GM12892 (cell line): ENCODE data around the gene CCDC106.

Experiments used
- DNase-seq: peaks from one replicate; pipeline ENCODE4 v3.0.0; 2011; ENCODE audit not compliant: insufficient read length
- FAIRE-seq: peaks from 2 replicates; lab custom pipeline; 2011; peaks lifted over from hg19 to GRCh38; lab: Jason Lieb, UNC
- POLR2A ChIP-seq: IDR thresholded peaks from 2 replicates; pipeline ENCODE4 v1.6.1; 2011; ENCODE audit warnings: low read depth, low read length, control low read depth
- POLR2AphosphoS5 ChIP-seq: IDR thresholded peaks from 2 replicates; pipeline ENCODE4 v1.6.1; 2011; ENCODE audit warnings: low read depth, low read length, control low read depth
- TAF1 ChIP-seq: IDR thresholded peaks from 2 replicates; pipeline ENCODE4 v1.6.1; 2011; ENCODE audit warnings: low read depth, mild to moderate bottlenecking, control low read depth, low read length, borderline replicate concordance

CCDC106 gene

DNA sequence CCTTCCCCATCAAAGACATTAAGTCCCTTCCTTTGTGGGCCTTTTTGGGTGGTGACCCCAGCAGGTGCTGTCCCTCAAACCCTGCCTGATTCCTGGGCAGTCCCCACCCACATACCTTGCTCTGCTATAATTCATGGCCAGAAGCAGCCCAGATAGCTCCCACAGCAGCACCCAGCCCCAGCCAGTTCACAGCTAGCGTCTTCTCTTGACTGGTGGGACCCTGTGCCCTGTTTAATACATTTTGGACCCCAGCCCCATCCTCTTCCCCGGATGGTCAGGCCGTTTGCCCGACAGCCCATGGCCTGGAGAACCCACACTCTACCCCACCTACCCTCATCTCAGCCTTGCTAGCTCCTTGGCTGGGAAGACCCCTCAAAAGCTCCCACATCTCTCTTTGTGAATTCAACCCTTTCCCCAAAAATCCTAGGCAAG lies 2.1 kb downstream of the CCDC106 start:
- FAIRE-seq (peak; percentile 44), DNase-seq (no peak)
- TF ChIP-seq POLR2AphosphoS5 (no peak), POLR2A (no peak), TAF1 (no peak)

DNA sequence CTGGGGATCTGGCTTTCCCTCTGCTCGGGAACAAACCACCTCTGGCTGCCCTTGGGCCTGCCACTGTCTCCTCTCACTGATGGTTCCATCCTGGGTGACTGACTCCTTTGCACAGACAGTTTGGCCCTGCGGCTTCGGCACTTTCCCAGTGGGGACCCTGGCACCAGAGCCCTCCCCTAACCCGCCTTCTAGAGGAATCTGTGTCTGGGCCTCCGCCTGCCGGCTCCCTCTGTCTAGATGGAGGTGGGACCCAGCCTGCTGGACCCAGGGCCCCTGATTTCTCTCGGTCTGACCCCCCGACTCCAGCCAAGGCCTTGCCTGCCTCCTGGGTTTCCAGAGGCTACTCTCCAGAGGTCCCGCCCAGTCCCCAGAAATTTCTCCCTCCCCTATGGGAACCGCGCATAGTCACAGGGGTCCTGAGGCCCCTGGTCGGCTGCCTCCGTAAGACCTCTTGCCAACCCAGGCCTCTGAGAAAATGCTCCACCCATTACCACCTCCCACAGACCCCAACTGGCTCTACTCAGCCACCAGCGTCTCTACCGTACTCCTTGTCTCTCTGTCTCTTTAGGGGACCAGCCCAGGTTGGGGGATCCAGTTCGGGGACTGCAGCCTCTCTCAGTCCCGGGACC lies 2.7 kb downstream of the CCDC106 start:
- DNase-seq (no peak), FAIRE-seq (no peak)
- TF ChIP-seq POLR2AphosphoS5 (no peak), TAF1 (no peak), POLR2A (no peak)

DNA sequence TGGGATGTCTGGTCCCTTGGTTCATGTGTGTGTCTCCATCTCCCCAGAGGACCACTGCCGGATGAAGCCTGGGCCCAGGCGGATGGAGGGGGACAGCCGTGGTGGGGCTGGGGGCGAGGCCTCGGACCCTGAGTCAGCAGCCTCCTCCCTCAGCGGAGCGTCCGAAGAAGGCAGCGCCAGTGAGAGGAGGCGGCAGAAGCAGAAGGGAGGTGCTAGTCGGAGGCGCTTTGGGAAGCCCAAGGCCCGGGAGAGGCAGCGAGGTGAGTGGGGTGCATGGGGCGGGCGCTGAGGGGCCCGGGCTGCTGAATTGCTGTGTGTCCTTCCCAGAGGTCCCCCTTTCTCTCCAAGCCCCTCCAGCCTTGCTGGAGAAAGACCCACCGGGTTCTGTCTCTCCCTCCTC lies 3.2 kb downstream of the CCDC106 start:
- no peak for TF ChIP-seq POLR2AphosphoS5
- TF ChIP-seq TAF1 = no peak
- TF ChIP-seq POLR2A = no peak
- FAIRE-seq (no peak), DNase-seq (no peak)

DNA sequence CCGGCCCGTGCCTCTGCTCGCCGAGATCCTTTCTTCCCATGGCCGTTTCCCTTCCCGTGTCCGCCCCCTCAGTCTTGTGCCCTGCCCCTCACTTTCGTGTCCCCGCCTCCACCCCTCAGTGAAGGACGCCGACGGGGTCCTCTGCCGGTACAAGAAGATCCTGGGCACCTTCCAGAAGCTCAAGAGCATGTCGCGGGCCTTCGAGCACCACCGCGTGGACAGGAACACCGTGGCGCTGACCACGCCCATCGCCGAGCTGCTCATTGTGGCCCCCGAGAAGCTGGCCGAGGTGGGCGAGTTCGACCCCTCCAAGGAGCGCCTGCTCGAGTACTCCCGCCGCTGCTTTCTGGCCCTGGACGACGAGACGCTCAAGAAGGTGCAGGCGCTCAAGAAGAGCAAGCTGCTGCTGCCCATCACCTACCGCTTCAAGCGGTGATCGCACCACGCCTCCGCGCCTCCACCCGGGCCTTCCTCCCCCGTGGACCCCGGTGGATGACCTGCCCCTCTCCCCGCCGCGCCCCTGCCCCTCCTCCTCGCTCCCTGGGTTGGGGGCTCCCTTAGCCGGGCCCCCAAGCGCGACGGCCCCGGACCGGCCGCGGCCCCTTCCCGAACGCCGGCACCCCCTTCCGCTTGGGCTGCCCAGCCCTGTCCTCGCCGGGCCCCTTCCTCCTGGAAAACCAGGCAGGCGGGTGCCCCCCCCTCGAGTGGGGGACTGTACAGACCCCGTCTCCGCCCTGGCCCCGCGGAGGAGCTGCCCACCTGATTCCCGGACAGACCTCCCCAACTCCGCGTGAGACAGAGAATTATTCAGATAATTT lies 4.5 kb downstream of the CCDC106 start:
- FAIRE-seq = no peak
- TF ChIP-seq POLR2AphosphoS5 (no peak), TAF1 (no peak), POLR2A (no peak)
- DNase-seq = no peak

DNA sequence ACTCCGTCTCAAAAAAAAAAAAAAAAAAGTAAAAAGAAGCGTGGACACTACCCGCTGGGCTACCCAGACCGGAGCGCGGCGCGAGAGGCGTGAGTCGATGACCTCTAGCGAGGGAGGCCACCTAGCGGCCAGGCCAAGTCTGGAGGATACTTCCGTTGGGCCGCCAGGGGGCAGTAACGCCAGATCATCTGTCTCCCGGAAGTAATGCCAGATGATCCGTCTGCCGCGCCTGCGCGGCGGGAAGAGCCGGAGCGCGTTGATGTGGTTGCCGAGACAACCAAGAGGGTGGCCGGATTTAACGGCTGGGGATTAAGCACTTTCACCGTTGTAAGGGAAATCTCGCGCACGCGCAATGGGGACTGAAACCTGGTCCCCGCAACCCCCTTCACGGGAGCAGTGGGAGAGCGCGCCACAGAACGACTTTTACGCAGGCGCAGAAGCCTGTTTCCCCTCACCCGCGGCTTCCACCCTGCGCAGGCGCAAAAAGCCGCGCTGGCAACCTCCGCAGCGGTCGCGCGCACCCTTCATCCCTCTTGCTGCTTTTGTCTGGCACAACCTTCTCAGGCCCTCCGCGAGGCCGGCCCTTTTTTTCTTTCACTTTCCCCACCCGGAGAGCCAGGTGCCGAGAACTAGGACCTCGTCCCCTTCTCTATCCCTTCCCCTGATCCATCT lies 5.8 kb downstream of the CCDC106 start:
- peak; percentile 73 for TF ChIP-seq POLR2A
- TF ChIP-seq POLR2AphosphoS5 = peak; percentile 77
- TF ChIP-seq TAF1 = 0 out of 2 replicates have a peak, but pooled peaks have one; percentile 3
- peak; percentile 99 for FAIRE-seq

DNA sequence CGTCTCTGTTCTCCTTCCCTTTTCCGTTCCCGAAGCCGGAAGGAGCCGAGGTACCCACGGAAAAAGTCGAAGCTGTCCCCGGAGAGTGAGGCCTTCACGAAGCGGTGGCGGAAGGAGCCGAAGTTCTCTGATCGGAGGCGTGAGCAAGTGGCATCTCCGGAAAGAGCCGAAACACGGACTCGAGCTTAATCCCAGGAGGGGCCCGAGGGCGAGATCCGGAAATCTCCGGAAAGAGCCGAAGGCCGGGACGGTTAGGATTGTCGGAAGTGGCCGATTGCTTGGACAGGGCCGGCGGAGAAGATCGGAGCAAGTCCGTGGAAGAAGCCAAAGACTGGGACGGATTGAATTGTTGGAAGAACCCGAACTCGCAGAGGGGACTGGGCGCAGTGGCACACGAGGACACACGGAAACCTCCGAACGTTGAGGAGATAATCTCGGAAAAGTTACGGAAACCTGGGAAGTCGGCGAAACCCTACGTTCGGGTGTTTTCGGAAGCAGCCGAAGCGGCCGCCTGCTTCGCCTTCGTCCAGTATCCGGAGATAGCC lies 6.4 kb downstream of the CCDC106 start:
- TF ChIP-seq POLR2A (no peak), POLR2AphosphoS5 (no peak), TAF1 (no peak)
- no peak for FAIRE-seq
- peak; percentile 75 for DNase-seq

More for the DNA sequence above, 5.8 kb downstream of the CCDC106 start:
- DNase-seq = peak; percentile 94

DNA sequence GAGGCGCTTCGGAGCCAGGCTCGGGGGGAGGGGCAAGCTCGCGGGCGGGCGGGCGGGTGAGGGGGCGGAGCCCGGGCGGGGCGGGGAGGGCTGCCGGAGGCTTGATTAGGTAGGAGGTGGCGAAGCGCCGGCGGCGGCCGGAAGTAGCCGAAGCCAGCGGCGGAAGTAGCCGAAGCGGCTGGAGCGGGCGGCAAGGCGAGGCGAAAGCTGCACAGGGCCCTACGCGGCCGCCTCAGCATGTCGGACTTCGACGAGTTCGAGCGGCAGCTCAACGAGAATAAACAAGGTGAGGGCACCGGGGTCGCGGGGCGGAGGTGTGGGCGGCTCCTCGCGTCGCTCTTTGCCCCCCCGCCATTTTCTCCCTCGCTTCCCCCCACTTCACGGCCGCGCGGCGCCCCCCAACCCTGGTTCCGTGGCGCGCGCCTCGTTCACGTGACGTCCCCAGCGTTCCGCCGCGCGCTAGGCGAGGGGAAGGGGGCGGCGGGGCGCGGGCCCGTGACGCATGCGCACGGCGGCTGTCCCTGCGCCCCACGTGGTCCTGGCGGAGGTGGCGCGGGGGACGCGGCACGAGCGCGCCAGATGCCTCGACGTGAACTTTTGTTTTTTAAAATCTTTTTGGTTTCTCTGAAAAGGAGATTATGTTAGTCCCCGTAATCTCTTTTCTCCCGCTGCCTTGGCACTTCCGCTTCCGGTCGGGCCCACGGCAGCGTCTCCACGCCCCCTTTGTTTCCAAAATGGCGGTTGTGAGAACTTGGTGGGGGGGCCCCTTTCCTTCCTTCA lies 7.0 kb downstream of the CCDC106 start, which contains the start of gene U2AF2:
TSS of gene U2AF2 (plus strand) at position 168 of the 780 bp plus-strand sequence. CDS start at position 238, 70 bp downstream.
- FAIRE-seq (no peak), DNase-seq (peak; percentile 80)
- TF ChIP-seq POLR2A (peak; percentile 79), POLR2AphosphoS5 (peak; percentile 79), TAF1 (peak; percentile 24)

DNA sequence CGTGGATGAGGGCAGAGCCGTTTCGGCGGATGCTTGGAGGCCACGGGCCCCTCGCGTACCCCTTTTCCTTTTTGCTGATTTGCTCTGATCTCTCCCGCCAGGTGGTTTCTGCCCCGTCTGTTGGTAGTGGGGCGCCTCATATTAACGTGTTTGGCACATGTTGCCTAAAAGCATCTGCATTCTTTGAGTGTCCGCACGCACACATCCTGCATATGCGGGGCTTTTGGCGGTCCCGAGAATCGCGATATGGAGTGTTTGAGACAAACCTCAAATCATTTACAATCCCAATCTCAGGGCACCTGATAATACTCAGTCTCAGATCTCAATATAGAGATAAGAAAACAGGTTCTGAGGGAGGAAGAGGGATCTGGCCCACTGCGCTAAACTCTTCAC lies 7.6 kb downstream of the CCDC106 start:
- no peak for DNase-seq
- FAIRE-seq = no peak
- TF ChIP-seq TAF1 (0 out of 2 replicates have a peak, but pooled peaks have one; percentile 53), POLR2A (no peak)

DNA sequence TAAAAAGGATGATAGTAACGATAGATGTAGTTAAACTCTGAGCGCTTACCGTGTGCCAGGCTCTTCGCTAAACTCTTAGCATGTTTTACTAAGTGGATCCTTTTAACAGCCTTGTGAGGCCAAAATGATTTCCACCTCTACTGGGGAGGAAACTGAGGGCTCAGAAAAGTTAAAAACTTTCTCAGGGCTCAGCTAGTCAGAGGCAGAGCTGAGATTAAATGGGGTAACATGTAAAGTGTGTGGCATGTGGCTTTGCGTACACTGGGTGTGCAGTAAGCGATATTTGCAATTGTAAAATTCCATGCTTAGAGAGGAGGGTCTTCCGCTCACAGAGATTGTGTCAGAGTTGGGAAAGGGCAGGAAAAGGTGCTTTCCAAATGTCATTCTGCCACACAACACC lies 8.5 kb downstream of the CCDC106 start:
- TF ChIP-seq TAF1 (no peak), POLR2A (no peak)
- FAIRE-seq (peak; percentile 74), DNase-seq (no peak)

DNA sequence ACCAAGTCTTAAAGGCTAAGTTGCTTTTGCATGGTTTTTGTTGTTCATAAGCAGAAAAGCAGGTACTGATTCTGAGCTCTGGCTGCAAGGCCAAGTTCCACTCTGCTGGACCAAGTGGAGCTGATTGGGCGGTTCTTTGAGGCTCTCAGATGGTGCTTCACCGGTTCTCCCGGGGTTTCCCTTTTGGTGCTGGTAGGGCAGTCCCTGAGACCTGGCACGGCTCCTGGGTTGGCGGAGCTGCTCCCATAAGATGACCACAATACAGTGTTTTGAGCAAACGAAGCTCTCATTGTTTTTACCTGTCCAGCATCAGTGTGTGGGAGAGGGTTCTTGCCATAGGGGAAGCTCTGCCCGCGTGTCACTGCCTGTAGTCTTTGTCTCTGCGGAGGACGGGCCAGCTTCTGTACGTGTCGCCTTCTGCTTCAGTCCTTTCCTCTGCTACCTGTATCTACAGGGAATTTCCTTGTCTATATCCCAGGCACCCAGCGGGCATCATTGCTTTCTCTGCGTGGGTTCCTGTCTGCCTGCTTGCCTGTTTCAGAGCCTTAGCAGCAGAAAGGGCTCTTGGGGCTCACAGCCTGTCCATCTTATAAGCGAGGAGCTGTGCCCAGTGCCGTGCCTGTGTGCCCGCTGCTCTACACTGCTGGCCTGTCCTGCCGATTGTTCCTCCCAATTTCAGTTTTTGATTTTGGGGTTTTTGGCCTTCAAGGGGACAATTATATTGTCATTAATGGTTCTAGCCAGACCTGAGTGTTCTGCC lies 9.2 kb downstream of the CCDC106 start:
- peak; percentile 79 for FAIRE-seq
- TF ChIP-seq TAF1 = no peak
- TF ChIP-seq POLR2A = no peak; the same call in 1 of the 2 replicates
- TF ChIP-seq POLR2AphosphoS5 = no peak
- no peak for DNase-seq
